AG04450 (cell line): Measurements from ENCODE around the gene CDV3. TPM values are rescaled to one million over a fixed set of nuclear protein-coding genes. Genes with fewer than 3 reads are reported as not detected.

ENCODE experiments used
- CTCF ChIA-PET: fragments of 300-600, 350-600 bp; formaldehyde crosslinking; extraction: SDS; loops from one replicate; lab custom pipeline; 2022; ENCODE audit warnings: antibody characterized with exemption, inconsistent platforms; lab: Charles Lee
- POLR2A ChIA-PET: fragments of 350-600 bp; formaldehyde crosslinking; extraction: SDS; loops from one replicate; lab custom pipeline; 2021; ENCODE audit warnings: antibody characterized with exemption, inconsistent platforms; lab: Yijun Ruan, JAX
- DNase-seq: peaks from one replicate; pipeline ENCODE4 v3.0.0-alpha.2; 2011; ENCODE audit warnings: low read depth, low spot score
- H3K27ac ChIP-seq: one replicate; pipeline ENCODE4 v1.5.1; 2012; ENCODE audit warnings: low read depth, low read length, control low read depth
- H3K27me3 ChIP-seq: one replicate; pipeline ENCODE4 v1.6.0; 2012; ENCODE audit warnings: low read length; ENCODE audit not compliant: control insufficient read depth, insufficient read depth
- H3K4me3 ChIP-seq: 2 replicates; pipeline ENCODE4 v1.5.1; 2011; ENCODE audit warnings: mild to moderate bottlenecking, low read depth, low read length, control low read depth
- H3K9me3 ChIP-seq: 2 replicates; pipeline ENCODE4 v1.5.1; 2012; ENCODE audit warnings: low read length; ENCODE audit not compliant: control insufficient read depth, insufficient read depth
- polyA plus RNA-seq: library from polyadenylated mRNA; depleted of rRNA; stranded (reverse); fragments of >200 nt; gene quantifications from 2 replicates; pipeline ENCODE4 v1.2.3, GENCODE V29; 2011
- TF ChIP-seq, protein P1 (sequence below): IDR thresholded peaks from 2 replicates; pipeline ENCODE4 v1.5.1; 2011; ENCODE audit warnings: low read depth, low read length, control low read depth, inconsistent platforms

Gene CDV3
- polyA plus RNA-seq, 1 experiment: 164 TPM

DNA sequence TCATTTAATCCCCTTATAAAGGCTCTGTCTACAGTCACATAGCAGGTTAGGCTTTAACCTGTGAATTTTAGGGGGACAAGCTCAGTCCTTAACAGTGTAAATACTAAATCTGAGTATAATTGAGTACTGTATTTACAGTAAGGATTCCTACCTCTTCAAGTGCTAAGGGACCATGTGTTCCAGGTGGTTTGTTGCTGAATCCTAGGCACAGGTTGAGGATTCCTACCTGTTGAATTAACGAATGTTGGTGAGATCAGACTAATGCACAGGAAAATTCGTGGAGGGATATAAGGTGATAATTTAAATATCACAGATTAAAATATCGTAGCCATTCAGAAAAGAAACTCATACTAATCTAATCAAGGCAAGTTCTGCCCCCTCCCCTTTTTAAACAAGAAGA is 24.9 kb downstream of the CDV3 start:
- DNase-seq: no peak
- Histone ChIP-seq H3K27me3 (no peaks in the 10 kb centered on the region), H3K4me3 (no peak overlapping the region), H3K9me3 (no peaks in the 10 kb centered on the region; the same call in 1 of the 2 replicates), H3K27ac (no peak overlapping the region)
- TF ChIP-seq, protein P1, sequence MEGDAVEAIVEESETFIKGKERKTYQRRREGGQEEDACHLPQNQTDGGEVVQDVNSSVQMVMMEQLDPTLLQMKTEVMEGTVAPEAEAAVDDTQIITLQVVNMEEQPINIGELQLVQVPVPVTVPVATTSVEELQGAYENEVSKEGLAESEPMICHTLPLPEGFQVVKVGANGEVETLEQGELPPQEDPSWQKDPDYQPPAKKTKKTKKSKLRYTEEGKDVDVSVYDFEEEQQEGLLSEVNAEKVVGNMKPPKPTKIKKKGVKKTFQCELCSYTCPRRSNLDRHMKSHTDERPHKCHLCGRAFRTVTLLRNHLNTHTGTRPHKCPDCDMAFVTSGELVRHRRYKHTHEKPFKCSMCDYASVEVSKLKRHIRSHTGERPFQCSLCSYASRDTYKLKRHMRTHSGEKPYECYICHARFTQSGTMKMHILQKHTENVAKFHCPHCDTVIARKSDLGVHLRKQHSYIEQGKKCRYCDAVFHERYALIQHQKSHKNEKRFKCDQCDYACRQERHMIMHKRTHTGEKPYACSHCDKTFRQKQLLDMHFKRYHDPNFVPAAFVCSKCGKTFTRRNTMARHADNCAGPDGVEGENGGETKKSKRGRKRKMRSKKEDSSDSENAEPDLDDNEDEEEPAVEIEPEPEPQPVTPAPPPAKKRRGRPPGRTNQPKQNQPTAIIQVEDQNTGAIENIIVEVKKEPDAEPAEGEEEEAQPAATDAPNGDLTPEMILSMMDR: no peak
- CTCF ChIA-PET: no interaction called here
- POLR2A ChIA-PET: no interaction called here

DNA sequence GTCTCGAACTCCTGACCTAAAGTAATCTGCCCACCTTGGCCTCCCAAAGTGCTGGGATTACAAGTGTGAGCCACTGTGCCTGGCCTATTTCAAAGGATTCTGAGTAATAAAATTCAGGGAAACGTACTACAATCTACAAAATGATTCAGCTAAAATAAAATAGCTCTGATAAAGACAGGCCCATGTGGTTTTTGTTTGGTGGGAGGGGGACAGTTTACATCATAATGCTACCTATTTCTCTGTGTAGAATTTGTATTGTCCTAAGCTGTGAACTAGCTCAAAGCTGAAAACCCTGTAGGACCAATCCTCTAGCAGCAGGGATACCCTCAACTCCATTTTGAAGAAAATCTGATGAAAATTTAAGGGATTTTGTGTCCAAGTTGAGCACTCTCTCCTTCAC is 25.8 kb downstream of the CDV3 start:
- POLR2A ChIA-PET: no interaction called here
- TF ChIP-seq, protein P1: no peak

DNA sequence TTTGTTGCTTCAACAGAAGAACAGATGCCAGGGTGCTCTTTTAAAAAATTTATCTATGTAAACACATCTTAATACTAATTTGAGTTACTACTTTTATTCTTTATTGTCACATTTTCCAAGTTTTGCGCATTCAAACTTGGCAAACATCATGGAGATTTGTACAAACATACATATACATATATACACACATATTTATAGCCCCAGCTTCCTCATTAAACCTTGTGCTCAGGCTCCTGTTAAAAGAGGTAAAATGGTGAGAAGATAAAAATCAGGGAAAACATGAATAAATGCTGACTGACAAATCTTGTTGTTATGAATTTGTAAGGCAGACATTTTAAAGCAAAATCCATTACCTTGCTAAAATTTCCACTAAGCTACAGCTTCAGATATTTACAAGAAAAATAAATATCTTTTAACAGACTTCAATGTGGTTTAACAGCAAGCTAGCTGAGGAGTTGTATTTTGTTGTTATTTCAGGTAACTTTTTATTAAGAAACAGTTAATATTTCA is 27.1 kb downstream of the CDV3 start:
- TF ChIP-seq, protein P1: no peak
- POLR2A ChIA-PET: no interaction called here

More for the DNA sequence above, 25.8 kb downstream of the CDV3 start:
- Histone ChIP-seq H3K27ac (no peak overlapping the region), H3K4me3 (no peak overlapping the region), H3K27me3 (no peaks in the 10 kb centered on the region), H3K9me3 (no peaks in the 10 kb centered on the region; the same call in 1 of the 2 replicates)
- DNase-seq: no peak
- CTCF ChIA-PET: interaction anchor here (0.7 kb wide), 1 partner anchor 871 kb away, joined by 3 read pairs; no protein-coding TSS in a partner anchor

DNA sequence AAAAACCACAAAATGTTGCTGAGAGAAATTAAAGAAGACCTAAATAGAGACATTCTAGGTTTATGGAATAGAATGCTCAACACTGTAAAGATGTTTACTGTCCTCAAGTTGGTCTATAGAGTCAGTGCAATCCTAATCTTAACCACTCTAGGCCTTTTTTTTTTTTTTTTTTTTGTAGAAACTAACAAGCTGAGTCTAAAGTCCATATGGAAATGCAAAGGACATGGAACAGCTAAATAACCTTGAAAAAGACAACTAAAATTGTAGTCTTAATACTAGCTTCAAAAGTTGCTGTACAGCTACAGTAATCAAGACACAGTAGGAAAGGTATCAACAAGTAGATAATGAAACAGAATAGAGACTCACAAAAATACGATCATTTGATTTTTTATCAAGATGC is 32.9 kb downstream of the CDV3 start:
- TF ChIP-seq, protein P1: no peak
- CTCF ChIA-PET: interaction anchor here (0.6 to 1.1 kb wide), 3 partner anchors 14 to 141 kb away, joined by 3 to 5 read pairs (median 3); no protein-coding TSS in a partner anchor
- no peaks in the 10 kb centered on the region for H3K27me3 ChIP-seq
- H3K27ac ChIP-seq: no peak overlapping the region
- no peak overlapping the region for H3K4me3 ChIP-seq
- no peak for DNase-seq
- POLR2A ChIA-PET: interaction anchor here (0.5 kb wide), 1 partner anchor 214 kb away, joined by 3 read pairs; no protein-coding TSS in a partner anchor
- no peaks in the 10 kb centered on the region for H3K9me3 ChIP-seq

More for the DNA sequence above, 27.1 kb downstream of the CDV3 start:
- no peaks in the 10 kb centered on the region for H3K27me3 ChIP-seq
- H3K4me3 ChIP-seq: no peak overlapping the region
- H3K27ac ChIP-seq: no peak overlapping the region
- H3K9me3 ChIP-seq: no peaks in the 10 kb centered on the region; the same call in 1 of the 2 replicates
- DNase-seq: no peak
- CTCF ChIA-PET: no interaction called here

DNA sequence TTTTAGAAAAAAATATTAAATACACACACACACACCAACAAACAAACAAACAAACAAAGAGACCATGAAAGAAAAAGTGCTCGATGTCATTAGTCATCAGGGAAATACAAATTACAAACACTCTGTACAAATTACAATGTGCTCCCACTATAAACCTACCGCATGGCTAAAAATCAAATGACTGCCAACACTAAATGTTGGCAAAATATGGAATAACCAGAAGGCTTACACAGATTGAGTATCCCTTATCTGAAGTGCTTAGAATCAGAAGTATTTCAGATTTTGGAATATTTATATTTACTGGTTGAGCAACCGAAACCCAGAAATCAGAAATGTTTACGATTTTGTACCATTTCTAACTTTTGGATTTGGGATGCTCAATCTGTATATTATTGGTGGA is 33.4 kb downstream of the CDV3 start:
- no peaks in the 10 kb centered on the region for H3K9me3 ChIP-seq
- H3K4me3 ChIP-seq: no peak overlapping the region
- no peak overlapping the region for H3K27ac ChIP-seq
- H3K27me3 ChIP-seq: no peaks in the 10 kb centered on the region
- DNase-seq: no peak
- ChIA-PET CTCF (interaction anchor here (0.6 to 1.1 kb wide), 3 partner anchors 14 to 142 kb away, joined by 3 to 5 read pairs (median 3); no protein-coding TSS in a partner anchor), POLR2A (interaction anchor here (0.5 kb wide), 1 partner anchor 213 kb away, joined by 3 read pairs; no protein-coding TSS in a partner anchor)
- TF ChIP-seq, protein P1: no peak
